BLaER1 (cell line): ENCODE results near the gene CAMKMT.

Source experiments
- H3K27ac ChIP-seq: shearing (Covaris generic); formaldehyde crosslinking; 2 replicates; pipeline ENCODE4 v1.8.1; 2022
- H3K27me3 ChIP-seq: shearing (Covaris generic); formaldehyde crosslinking; 2 replicates; pipeline ENCODE4 v1.8.1; 2022
- H3K36me3 ChIP-seq: shearing (Covaris generic); formaldehyde crosslinking; 2 replicates; pipeline ENCODE4 v1.8.1; 2022
- H3K4me1 ChIP-seq: shearing (Covaris generic); formaldehyde crosslinking; 2 replicates; pipeline ENCODE4 v1.8.1; 2022
- H3K4me2 ChIP-seq: shearing (Covaris generic); formaldehyde crosslinking; 2 replicates; pipeline ENCODE4 v1.8.1; 2022
- H3K4me3 ChIP-seq: shearing (Covaris generic); formaldehyde crosslinking; 2 replicates; pipeline ENCODE4 v1.8.1; 2022
- H3K9ac ChIP-seq: shearing (Covaris generic); formaldehyde crosslinking; 2 replicates; pipeline ENCODE4 v1.8.1; 2022
- H3K9me3 ChIP-seq: shearing (Covaris generic); formaldehyde crosslinking; 2 replicates; pipeline ENCODE4 v1.8.1; 2022
- H4K20me1 ChIP-seq: shearing (Covaris generic); formaldehyde crosslinking; 2 replicates; pipeline ENCODE4 v1.8.1; 2022
- Cebpa-rat ChIP-seq: shearing (Covaris generic); IDR thresholded peaks from 2 replicates; pipeline ENCODE4 v1.8.1; 2022

The CAMKMT gene

DNA sequence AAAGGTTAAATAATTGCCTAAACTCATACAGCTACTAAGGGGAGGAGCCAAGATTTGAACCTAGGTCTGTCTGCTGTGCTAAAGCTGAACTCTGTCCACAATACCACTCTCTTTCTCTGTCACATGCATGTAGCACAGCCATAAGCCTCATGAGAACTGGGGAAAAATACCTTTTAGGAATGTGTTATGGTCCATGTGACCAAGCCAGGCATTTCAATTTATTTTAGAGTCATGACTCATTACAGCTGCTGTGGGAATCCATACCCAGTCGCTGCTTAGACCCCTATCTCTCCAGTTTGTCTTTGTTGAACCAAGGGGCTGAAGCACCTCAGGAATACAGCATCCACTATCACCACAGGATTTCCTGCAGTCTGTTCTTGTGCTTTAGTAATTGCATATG is 379.8 kb downstream of the CAMKMT start:
- no peaks in the 10 kb centered on the region for H4K20me1 ChIP-seq
- H3K4me1 ChIP-seq: peaks cover 18% of the 10 kb centered on the region
- peaks cover 8% of the 10 kb centered on the region; the same call in 1 of the 2 replicates for H3K9me3 ChIP-seq
- TF ChIP-seq Cebpa-rat: no peak
- no peak overlapping the region for H3K9ac ChIP-seq
- no peak overlapping the region for H3K4me3 ChIP-seq
- H3K27ac ChIP-seq: no peak overlapping the region
- H3K27me3 ChIP-seq: no peaks in the 10 kb centered on the region
- H3K4me2 ChIP-seq: no peak overlapping the region
- H3K36me3 ChIP-seq: no peaks in the 10 kb centered on the region

GRCh38 chr2:44742057-44742456 is 380.3 kb downstream of the CAMKMT start:
- peaks cover 18% of the 10 kb centered on the region for H3K4me1 ChIP-seq
- no peaks in the 10 kb centered on the region for H3K36me3 ChIP-seq
- peaks cover 3% of the 10 kb centered on the region; the same call in 1 of the 2 replicates for H3K9me3 ChIP-seq
- H3K9ac ChIP-seq: no peak overlapping the region
- no peak overlapping the region for H3K4me2 ChIP-seq
- TF ChIP-seq Cebpa-rat: no peak
- no peaks in the 10 kb centered on the region for H4K20me1 ChIP-seq
- H3K27me3 ChIP-seq: no peaks in the 10 kb centered on the region
- H3K27ac ChIP-seq: no peak overlapping the region
- no peak overlapping the region for H3K4me3 ChIP-seq

DNA sequence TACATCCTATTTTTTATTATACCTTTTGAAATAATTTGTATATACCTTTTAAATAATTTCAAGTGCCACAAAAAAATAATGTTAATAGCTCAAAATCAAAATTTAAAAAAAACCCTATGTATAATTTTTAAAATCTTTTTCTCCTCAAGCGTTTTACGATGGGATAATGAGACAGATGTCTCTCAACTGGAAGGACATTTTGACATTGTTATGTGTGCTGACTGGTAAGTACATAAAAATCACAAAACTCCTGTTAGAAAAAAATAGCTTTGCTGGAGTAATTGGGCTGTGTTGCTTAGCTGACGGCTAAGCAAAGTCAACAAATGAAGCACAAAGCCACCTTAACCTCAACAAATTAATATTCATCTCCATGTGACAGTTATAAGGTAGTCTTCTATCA is 381.7 kb downstream of the CAMKMT start:
- Histone ChIP-seq H3K27me3 (no peaks in the 10 kb centered on the region), H3K9me3 (no peaks in the 10 kb centered on the region), H3K9ac (no peak overlapping the region), H4K20me1 (no peaks in the 10 kb centered on the region), H3K27ac (no peak overlapping the region), H3K4me1 (peaks cover 13% of the 10 kb centered on the region), H3K4me2 (no peak overlapping the region), H3K4me3 (no peak overlapping the region), H3K36me3 (no peaks in the 10 kb centered on the region)
- TF ChIP-seq Cebpa-rat: no peak

GRCh38 chr2:44744961-44745892 is 383.5 kb downstream of the CAMKMT start:
- Histone ChIP-seq H3K4me1 (peaks cover 13% of the 10 kb centered on the region), H3K4me2 (peak overlapping the region; percentile 21; the same call in 1 of the 2 replicates), H3K4me3 (no peak overlapping the region), H3K9me3 (no peaks in the 10 kb centered on the region), H3K36me3 (no peaks in the 10 kb centered on the region), H3K27ac (no peak overlapping the region), H4K20me1 (no peaks in the 10 kb centered on the region), H3K9ac (no peak overlapping the region), H3K27me3 (no peaks in the 10 kb centered on the region)
- TF ChIP-seq Cebpa-rat: no peak

GRCh38 chr2:44745922-44746766 is 384.4 kb downstream of the CAMKMT start:
- Histone ChIP-seq H3K4me3 (no peak overlapping the region), H3K36me3 (no peaks in the 10 kb centered on the region), H3K4me2 (peak overlapping the region; percentile 21; the same call in 1 of the 2 replicates), H3K27me3 (no peaks in the 10 kb centered on the region), H3K9ac (no peak overlapping the region), H3K27ac (no peak overlapping the region), H3K9me3 (no peaks in the 10 kb centered on the region), H4K20me1 (no peaks in the 10 kb centered on the region), H3K4me1 (peaks cover 13% of the 10 kb centered on the region)
- no peak for TF ChIP-seq Cebpa-rat

DNA sequence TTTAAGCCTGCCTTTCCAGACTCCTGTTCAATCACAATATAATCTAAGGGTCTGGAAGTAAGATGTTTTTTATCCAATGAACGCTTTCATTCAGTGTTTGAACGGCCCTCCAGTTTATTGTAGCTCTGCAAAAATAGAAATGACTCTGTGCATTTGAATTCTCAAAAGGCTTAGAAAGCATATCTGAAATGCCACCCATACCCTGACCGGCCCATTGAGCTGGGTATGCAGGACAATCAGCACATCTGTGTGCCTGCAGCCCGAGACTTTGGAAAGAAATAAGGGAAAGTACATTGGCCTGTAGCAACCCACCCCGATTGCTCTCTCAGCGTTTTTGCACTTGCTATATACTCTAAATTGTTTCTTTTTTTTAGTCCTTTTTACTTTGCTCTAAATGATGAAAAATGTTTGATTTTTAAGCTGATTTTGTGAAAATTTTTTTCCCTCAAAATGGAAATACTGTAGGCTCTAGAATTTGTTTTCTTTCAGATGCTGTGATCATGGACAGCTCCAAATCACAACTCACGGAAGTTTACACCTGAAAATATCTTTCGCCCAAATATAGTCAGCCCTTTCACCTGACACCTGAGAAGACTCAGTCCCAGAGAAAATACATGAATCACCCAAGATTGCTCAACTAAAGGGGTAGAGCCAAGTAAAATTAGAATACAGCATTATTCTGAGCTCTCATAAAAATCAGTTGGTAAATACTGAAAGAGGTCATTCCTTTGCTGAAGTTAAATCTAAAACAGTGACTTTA is 385.3 kb downstream of the CAMKMT start:
- Histone ChIP-seq H3K4me3 (no peak overlapping the region), H3K27me3 (no peaks in the 10 kb centered on the region), H3K4me1 (peaks cover 17% of the 10 kb centered on the region), H3K9ac (no peak overlapping the region), H3K4me2 (no peak overlapping the region), H3K36me3 (no peaks in the 10 kb centered on the region), H3K27ac (no peak overlapping the region), H4K20me1 (no peaks in the 10 kb centered on the region), H3K9me3 (no peaks in the 10 kb centered on the region)
- no peak for TF ChIP-seq Cebpa-rat

GRCh38 chr2:44747794-44748193 is 386.0 kb downstream of the CAMKMT start:
- no peaks in the 10 kb centered on the region for H3K9me3 ChIP-seq
- no peak overlapping the region for H3K4me3 ChIP-seq
- H3K4me2 ChIP-seq: no peak overlapping the region
- no peak overlapping the region for H3K27ac ChIP-seq
- H3K27me3 ChIP-seq: no peaks in the 10 kb centered on the region
- no peaks in the 10 kb centered on the region for H3K36me3 ChIP-seq
- TF ChIP-seq Cebpa-rat: no peak
- H3K4me1 ChIP-seq: peaks cover 20% of the 10 kb centered on the region
- no peaks in the 10 kb centered on the region for H4K20me1 ChIP-seq
- H3K9ac ChIP-seq: no peak overlapping the region

DNA sequence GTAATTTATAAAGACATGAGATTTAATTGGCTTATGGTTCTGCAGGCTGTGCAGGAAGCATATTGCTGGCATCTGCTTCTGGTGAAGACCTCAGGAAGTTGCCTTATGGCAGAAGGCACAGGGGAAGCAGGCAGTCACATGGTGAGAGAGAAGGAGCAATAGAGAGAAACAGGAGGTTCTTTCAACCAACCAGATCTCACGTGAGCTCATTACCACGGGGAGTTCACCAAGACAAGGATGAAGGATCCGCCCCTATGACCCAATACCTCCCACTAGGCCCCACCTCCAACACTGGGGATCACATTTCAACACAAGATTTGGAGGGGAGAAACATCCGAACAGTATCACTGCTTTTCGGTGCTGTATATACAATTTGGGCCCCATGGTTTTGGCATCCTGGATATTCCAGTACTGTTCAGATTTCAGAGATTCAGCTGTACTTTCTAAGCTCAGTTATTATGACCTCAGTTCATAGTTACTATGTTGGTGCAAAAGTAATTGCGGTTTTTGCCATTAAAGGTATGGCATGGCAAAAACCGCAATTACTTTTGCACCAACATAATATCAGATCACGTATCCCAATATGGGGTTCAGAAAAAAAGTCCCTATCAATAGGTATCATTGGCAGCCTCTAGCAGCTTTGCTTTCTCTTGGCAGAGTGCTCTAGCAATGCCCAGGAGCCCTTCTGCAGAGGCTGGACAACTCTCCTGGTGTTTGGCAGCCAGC is 390.2 kb downstream of the CAMKMT start:
- H3K9me3 ChIP-seq: no peaks in the 10 kb centered on the region
- H3K9ac ChIP-seq: no peak overlapping the region
- no peak for TF ChIP-seq Cebpa-rat
- H3K4me2 ChIP-seq: peak overlapping the region; percentile 32
- no peak overlapping the region for H3K27ac ChIP-seq
- H3K36me3 ChIP-seq: no peaks in the 10 kb centered on the region
- H3K4me3 ChIP-seq: no peak overlapping the region
- no peaks in the 10 kb centered on the region for H4K20me1 ChIP-seq
- H3K27me3 ChIP-seq: no peaks in the 10 kb centered on the region
- peaks cover 20% of the 10 kb centered on the region for H3K4me1 ChIP-seq

DNA sequence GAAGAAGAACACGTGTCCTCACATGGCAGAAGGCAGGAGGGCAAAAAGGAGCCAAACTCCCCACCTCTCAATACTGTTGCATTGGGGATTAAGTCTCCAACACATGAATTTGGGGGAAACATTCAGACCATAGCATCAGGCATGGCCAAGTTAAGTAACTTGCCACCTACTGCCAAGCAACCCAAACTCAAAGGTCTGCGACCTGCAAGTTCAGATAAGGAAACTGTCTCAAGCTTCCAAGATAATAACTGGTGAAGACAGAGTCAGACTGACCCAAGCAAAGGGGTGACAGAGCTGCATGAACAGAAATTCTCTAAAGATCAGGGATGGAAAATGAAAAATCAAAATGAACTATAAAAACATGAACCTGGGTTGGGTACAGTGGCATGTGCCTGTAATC is 391.0 kb downstream of the CAMKMT start:
- Histone ChIP-seq H3K4me2 (peak overlapping the region; percentile 45), H3K4me1 (peaks cover 20% of the 10 kb centered on the region), H3K27ac (no peak overlapping the region), H3K27me3 (no peaks in the 10 kb centered on the region), H3K4me3 (no peak overlapping the region), H3K9me3 (no peaks in the 10 kb centered on the region), H4K20me1 (no peaks in the 10 kb centered on the region), H3K9ac (no peak overlapping the region), H3K36me3 (no peaks in the 10 kb centered on the region)
- no peak for TF ChIP-seq Cebpa-rat
